HepG2 (cell line): Measurements from ENCODE around the gene RAB3A. TPM values are rescaled to one million over a fixed set of nuclear protein-coding genes. Genes with fewer than 3 reads are reported as not detected.
A peak's percentile ranks its signal among the peaks of the same experiment; 100 is the strongest.

ENCODE experiments used
- ATAC-seq: fragments of 200-7000 bp; cut with Tn5 transposase; 3 replicates; pipeline ENCODE4 v1.9.1; 2020; ENCODE audit warnings: mild to moderate bottlenecking, moderate library complexity
- BruUV-seq: library from RNA; stranded (reverse); fragments of 400-500 nt; replicated peaks from 2 replicates; lab custom pipeline; 2021; lab: Mats Ljungman, UMichigan
- CTCF ChIA-PET: fragments of 300-600 bp; formaldehyde crosslinking; extraction: SDS; loops from one replicate; lab custom pipeline; 2021; ENCODE audit warnings: low total read pairs, inconsistent platforms, low intra/inter-chr PET ratio; lab: Yijun Ruan, JAX
- POLR2A ChIA-PET: fragments of 350-600 bp; sonication (Branson Sonifier 250); formaldehyde crosslinking; loops from one replicate; lab custom pipeline; 2020; ENCODE audit warnings: antibody characterized with exemption, inconsistent platforms; lab: Yijun Ruan, JAX
- DNase-seq: peaks from one replicate; pipeline ENCODE4 v3.0.0-alpha.2; 2015; ENCODE audit warnings: low spot score
- FAIRE-seq: peaks from 3 replicates; lab custom pipeline; 2011; peaks lifted over from hg19 to GRCh38; lab: Jason Lieb, UNC
- H2AFZ ChIP-seq: one replicate; pipeline ENCODE4 v1.6.1; 2011; ENCODE audit warnings: low read length, inconsistent platforms
- H3K27ac ChIP-seq: fragments of 300-600 bp; 3 replicates; pipeline ENCODE4 v1.8.0; 2011; ENCODE audit warnings: mixed run types, mild to moderate bottlenecking, mixed read lengths, low read length, inconsistent platforms; ENCODE audit not compliant: insufficient read depth; ENCODE audit errors: extremely low read length
- H3K27me3 ChIP-seq, 2 experiments: fragments of 200-600 bp in 1 of 2; 2 replicates in 1 of 2; 3 replicates in 1 of 2; pipeline versions ENCODE4 v1.6.0 to v1.8.0; 2011; ENCODE audit warnings: low read length in 2 of 2, mild to moderate bottlenecking in 2 of 2, moderate library complexity in 2 of 2, inconsistent platforms in 1 of 2; ENCODE audit not compliant: insufficient read depth in 2 of 2, control insufficient read depth in 1 of 2
- H3K36me3 ChIP-seq, 2 experiments: fragments of 200-600 bp in 1 of 2; replicated peaks in 1 of 2; 2 replicates in 1 of 2; 3 replicates in 1 of 2; pipeline versions ENCODE4 v1.5.1 to v1.8.0; 2011; ENCODE audit warnings: low read length in 2 of 2, inconsistent platforms in 1 of 2; ENCODE audit not compliant: insufficient read depth in 2 of 2, control insufficient read depth in 1 of 2
- H3K4me1 ChIP-seq: 2 replicates; pipeline ENCODE4 v1.5.1; 2012; ENCODE audit warnings: low read length, inconsistent platforms; ENCODE audit not compliant: insufficient read depth
- H3K4me2 ChIP-seq: 2 replicates; pipeline ENCODE4 v1.6.0; 2011; ENCODE audit warnings: low read depth, low read length, inconsistent platforms
- H3K4me3 ChIP-seq, 3 experiments: fragments of 200-600 bp in 1 of 3; sonication (generic), shearing (Covaris generic) in 1 of 3; replicated peaks in 1 of 3; 2 replicates each; pipeline ENCODE4 v1.5.1; 2011 to 2016; ENCODE audit warnings: low read length in 3 of 3, inconsistent platforms in 2 of 3, low read depth in 2 of 3, mild to moderate bottlenecking in 2 of 3, control low read depth in 1 of 3, mixed read lengths in 1 of 3; ENCODE audit not compliant: insufficient read depth in 1 of 3
- H3K79me2 ChIP-seq: one replicate; pipeline ENCODE4 v1.6.1; 2011; ENCODE audit warnings: low read length, inconsistent platforms; ENCODE audit not compliant: insufficient read depth
- H3K9ac ChIP-seq: 2 replicates; pipeline ENCODE4 v1.6.0; 2011; ENCODE audit warnings: mild to moderate bottlenecking, low read depth, low read length, inconsistent platforms; ENCODE audit not compliant: insufficient read depth
- H3K9me3 ChIP-seq: 2 replicates; pipeline ENCODE4 v1.5.1; 2012; ENCODE audit warnings: mild to moderate bottlenecking, low read length
- H4K20me1 ChIP-seq: 2 replicates; pipeline ENCODE4 v1.6.0; 2011; ENCODE audit warnings: inconsistent platforms, mild to moderate bottlenecking, low read length, moderate library complexity; ENCODE audit not compliant: insufficient read depth
- DPF2 ChIP-seq: sonication (generic); formaldehyde crosslinking; IDR thresholded peaks from 2 replicates; pipeline ENCODE4 v1.4.0; 2020; ENCODE audit warnings: mild to moderate bottlenecking, low read depth, missing genetic modification reagents, borderline replicate concordance
- HNRNPLL ChIP-seq: fragments of 200-400 bp; formaldehyde crosslinking; IDR thresholded peaks from 2 replicates; pipeline ENCODE4 v1.6.1; 2017; ENCODE audit warnings: mild to moderate bottlenecking, low read depth, low read length; ENCODE audit not compliant: poor library complexity, severe bottlenecking
- NBN ChIP-seq: fragments of 450-650 bp; conservative IDR thresholded peaks from 2 replicates; pipeline ENCODE4 v1.6.1; 2017
- SMARCC2 ChIP-seq: fragments of 450-650 bp; IDR thresholded peaks from 2 replicates; pipeline ENCODE4 v1.6.1; 2017; ENCODE audit warnings: antibody characterized with exemption, mild to moderate bottlenecking
- TBX2 ChIP-seq: sonication (generic); formaldehyde crosslinking; IDR thresholded peaks from 2 replicates; pipeline ENCODE4 v1.5.0; 2020; ENCODE audit warnings: missing genetic modification reagents, mild to moderate bottlenecking, borderline replicate concordance
- ZNF20 ChIP-seq: sonication (generic); formaldehyde crosslinking; IDR thresholded peaks from 2 replicates; pipeline ENCODE4 v1.4.0; 2020; ENCODE audit warnings: mild to moderate bottlenecking, moderate library complexity, missing genetic modification reagents
- ZNF230 ChIP-seq: sonication (generic); formaldehyde crosslinking; IDR thresholded peaks from 2 replicates; pipeline ENCODE4 v1.4.0; 2020; ENCODE audit warnings: mild to moderate bottlenecking, missing genetic modification reagents
- ZNF615 ChIP-seq: sonication (generic); formaldehyde crosslinking; IDR thresholded peaks from 2 replicates; pipeline ENCODE4 v1.5.0; 2020; ENCODE audit warnings: mild to moderate bottlenecking, missing genetic modification reagents, borderline replicate concordance
- ZSCAN9 ChIP-seq: IDR thresholded peaks from 2 replicates; pipeline ENCODE4 v1.6.1; 2016; ENCODE audit warnings: borderline replicate concordance
- WGBS: methylation state at CpG from one replicate; pipeline ENCODE4 v1.1.6; 2017; ENCODE audit warnings: low lambda C conversion rate; 5-methylcytosine and 5-hydroxymethylcytosine counted together
- in situ Hi-C: cut with HindIII; loops from 2 replicates; pipeline ENCODE4 v1.10.0; 2017; ENCODE audit warnings: low pct_unique_long_range_greater_than_20kb; ENCODE audit not compliant: extremely low pct_ligation_motif_present
- intact Hi-C: fragments of 100-400 bp; cut with micrococcal nuclease; formaldehyde crosslinking; loops from one replicate; pipeline ENCODE4 v1.10.0; 2022; ENCODE audit not compliant: unreplicated experiment
- polyA plus RNA-seq, 8 experiments: library from polyadenylated mRNA; depleted of rRNA in 3 of 8; stranded (reverse) in 7 of 8; unstranded in 1 of 8; fragments of >200 nt; fragmentation: Illumina TruSeq in 4 of 8; extraction: Trizol in 4 of 8; gene quantifications; 2 replicates each; pipeline versions ENCODE4 v1.2.1 to v1.2.3, GENCODE V29; 2011 to 2016; ENCODE audit warnings: low read depth in 4 of 8, missing spikeins in 1 of 8, mixed read lengths in 1 of 8; ENCODE audit not compliant: insufficient read depth in 1 of 8
- total RNA-seq, 5 experiments: library from RNA; depleted of rRNA; stranded (reverse); fragments of >200 nt; fragmentation: Illumina TruSeq; extraction: Trizol; gene quantifications; 2 replicates each; pipeline ENCODE4 v1.2.3, GENCODE V29; 2016; ENCODE audit warnings: low read depth in 1 of 5
- TF ChIP-seq, protein P1 (sequence below): sonication (generic); formaldehyde crosslinking; IDR thresholded peaks from 2 replicates; pipeline ENCODE4 v1.4.0; 2020; ENCODE audit warnings: missing genetic modification reagents, borderline replicate concordance
- TF ChIP-seq, protein P2 (sequence below): sonication (generic); formaldehyde crosslinking; IDR thresholded peaks from 2 replicates; pipeline ENCODE4 v1.4.0; 2020; ENCODE audit warnings: missing genetic modification reagents

Gene RAB3A
- total and polyA plus RNA-seq, 2 of the 13 experiments (the other 11 are each of a cell fraction or from before 2014, with no cell fraction given) = 0.58 to 0.98 TPM

DNA sequence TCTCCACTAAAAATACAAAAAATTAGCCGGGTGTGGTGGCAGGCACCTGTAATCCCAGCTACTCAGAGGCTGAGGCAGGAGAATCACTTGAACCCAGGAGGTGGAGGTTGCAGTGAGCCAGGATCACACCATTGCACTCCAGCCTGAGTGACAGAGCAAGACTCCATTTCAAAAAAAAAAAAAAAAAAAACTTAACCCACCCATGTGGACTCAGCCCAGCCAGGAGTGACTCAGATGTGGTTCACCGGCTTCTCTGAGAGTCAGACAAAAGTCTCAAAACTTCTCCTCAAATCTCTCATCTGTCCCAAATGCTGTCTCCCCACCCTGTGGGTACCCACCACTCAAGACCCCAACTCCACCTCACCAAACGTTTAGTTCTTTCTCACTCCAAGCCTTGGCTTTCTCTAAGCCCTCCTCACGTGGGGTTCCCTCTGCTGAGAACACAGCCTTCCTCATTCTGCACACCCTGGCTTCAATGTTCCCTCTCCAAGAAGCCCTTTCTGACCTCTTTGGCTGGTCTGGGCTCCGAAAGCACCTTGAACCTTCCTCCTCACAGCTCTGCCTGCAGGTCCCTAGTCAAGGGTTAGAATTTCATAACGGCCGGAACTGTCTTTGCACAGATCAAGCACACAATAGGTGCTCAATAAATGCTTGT, 11.1 kb upstream of the RAB3A start (continued):
- TF ChIP-seq ZNF230 (CRISPR knock-in tag) = no peak
- no peak for TF ChIP-seq SMARCC2
- TF ChIP-seq TBX2 (CRISPR knock-in tag) = no peak
- no peak for TF ChIP-seq ZNF615
- TF ChIP-seq NBN = no peak
- no peak for TF ChIP-seq DPF2 (CRISPR knock-in tag)
- no peak for TF ChIP-seq ZNF20 (CRISPR knock-in tag)

DNA sequence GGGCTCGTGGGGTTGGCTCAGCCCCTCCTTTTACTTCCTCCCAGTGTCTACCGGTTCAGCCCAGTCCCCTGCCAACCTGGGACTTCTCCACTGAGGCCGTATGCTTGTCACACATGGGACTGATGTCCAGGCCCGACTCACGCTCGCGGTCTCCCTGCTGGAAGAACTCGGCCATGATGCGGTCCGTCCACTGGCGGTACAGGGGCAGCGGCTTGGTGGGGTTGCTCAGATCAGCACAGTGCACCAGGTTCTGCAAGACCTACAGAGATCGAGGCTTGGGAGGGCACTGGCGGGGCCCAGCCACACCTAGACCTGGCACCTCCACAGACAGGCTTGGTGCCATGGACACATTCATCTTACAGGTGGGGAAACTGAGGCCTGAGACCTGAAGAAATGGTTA, 7.8 kb upstream of the RAB3A start:
- Histone ChIP-seq H3K79me2 (no peaks in the 10 kb centered on the region), H3K4me3 (no peak overlapping the region), H3K36me3 (no peaks in the 10 kb centered on the region), H3K27me3 (peaks cover 0 to 8% of the 10 kb centered on the region in 2 experiments; a peak in 2 of 5 replicates), H3K27ac (no peak overlapping the region), H3K9me3 (no peaks in the 10 kb centered on the region)
- no peak for FAIRE-seq
- in situ Hi-C loops = no loop called here
- no TSS peak for BruUV-seq
- 65% methylated on average over 6 of the region's 14 CpGs for WGBS
- no peak; the same call in 2 of the 3 replicates for ATAC-seq
- TF ChIP-seq HNRNPLL (no peak), ZSCAN9 (CRISPR knock-in tag) (no peak)
- TF ChIP-seq, protein P1, sequence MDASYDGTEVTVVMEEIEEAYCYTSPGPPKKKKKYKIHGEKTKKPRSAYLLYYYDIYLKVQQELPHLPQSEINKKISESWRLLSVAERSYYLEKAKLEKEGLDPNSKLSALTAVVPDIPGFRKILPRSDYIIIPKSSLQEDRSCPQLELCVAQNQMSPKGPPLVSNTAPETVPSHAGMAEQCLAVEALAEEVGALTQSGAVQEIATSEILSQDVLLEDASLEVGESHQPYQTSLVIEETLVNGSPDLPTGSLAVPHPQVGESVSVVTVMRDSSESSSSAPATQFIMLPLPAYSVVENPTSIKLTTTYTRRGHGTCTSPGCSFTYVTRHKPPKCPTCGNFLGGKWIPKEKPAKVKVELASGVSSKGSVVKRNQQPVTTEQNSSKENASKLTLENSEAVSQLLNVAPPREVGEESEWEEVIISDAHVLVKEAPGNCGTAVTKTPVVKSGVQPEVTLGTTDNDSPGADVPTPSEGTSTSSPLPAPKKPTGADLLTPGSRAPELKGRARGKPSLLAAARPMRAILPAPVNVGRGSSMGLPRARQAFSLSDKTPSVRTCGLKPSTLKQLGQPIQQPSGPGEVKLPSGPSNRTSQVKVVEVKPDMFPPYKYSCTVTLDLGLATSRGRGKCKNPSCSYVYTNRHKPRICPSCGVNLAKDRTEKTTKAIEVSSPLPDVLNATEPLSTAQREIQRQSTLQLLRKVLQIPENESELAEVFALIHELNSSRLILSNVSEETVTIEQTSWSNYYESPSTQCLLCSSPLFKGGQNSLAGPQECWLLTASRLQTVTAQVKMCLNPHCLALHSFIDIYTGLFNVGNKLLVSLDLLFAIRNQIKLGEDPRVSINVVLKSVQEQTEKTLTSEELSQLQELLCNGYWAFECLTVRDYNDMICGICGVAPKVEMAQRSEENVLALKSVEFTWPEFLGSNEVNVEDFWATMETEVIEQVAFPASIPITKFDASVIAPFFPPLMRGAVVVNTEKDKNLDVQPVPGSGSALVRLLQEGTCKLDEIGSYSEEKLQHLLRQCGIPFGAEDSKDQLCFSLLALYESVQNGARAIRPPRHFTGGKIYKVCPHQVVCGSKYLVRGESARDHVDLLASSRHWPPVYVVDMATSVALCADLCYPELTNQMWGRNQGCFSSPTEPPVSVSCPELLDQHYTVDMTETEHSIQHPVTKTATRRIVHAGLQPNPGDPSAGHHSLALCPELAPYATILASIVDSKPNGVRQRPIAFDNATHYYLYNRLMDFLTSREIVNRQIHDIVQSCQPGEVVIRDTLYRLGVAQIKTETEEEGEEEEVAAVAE = no peak
- TF ChIP-seq, protein P2, sequence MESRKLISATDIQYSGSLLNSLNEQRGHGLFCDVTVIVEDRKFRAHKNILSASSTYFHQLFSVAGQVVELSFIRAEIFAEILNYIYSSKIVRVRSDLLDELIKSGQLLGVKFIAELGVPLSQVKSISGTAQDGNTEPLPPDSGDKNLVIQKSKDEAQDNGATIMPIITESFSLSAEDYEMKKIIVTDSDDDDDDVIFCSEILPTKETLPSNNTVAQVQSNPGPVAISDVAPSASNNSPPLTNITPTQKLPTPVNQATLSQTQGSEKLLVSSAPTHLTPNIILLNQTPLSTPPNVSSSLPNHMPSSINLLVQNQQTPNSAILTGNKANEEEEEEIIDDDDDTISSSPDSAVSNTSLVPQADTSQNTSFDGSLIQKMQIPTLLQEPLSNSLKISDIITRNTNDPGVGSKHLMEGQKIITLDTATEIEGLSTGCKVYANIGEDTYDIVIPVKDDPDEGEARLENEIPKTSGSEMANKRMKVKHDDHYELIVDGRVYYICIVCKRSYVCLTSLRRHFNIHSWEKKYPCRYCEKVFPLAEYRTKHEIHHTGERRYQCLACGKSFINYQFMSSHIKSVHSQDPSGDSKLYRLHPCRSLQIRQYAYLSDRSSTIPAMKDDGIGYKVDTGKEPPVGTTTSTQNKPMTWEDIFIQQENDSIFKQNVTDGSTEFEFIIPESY (CRISPR knock-in tag) = peak; percentile 52; the same call in 1 of the 2 replicates
- TF ChIP-seq, all 625 proteins: peak for 1
- intact Hi-C loops = no loop called here
- Histone ChIP-seq H4K20me1 (no peaks in the 10 kb centered on the region), H3K4me1 (no peaks in the 10 kb centered on the region), H3K4me2 (no peak overlapping the region), H3K9ac (no peak overlapping the region), H2AFZ (no peak overlapping the region)
- no peak for DNase-seq
- ChIA-PET CTCF (no interaction called here), POLR2A (no interaction called here)
